ENCODE results near the gene RNF25.

GRCh38 chr2:218659258-218659987, 12.4 kb downstream of the RNF25 start, which contains the start of the genes BCS1L and ZNF142:
- TF ChIP-seq REST (IDR thresholded peaks at IDR 0.05; ENCODE audit: insufficient read depth in 1 of 2, low read depth in 2 of 2, low read length in 2 of 2), result no peak
- 0 out of 2 replicates have a peak, but pooled peaks have one; percentile 54 for TF ChIP-seq TAF1 (IDR thresholded peaks at IDR 0.05; ENCODE audit: borderline replicate concordance, insufficient read depth, low read length)
